Activated CD4-positive, alpha-beta T cell treated with anti-CD3 and anti-CD28 coated beads, Interleukin-2, amount 50 U/mL, for 1 hour (primary cell): ENCODE results near the gene DNASE2B.

Experiments
- DNase-seq: peaks from one replicate; pipeline ENCODE4 v3.0.0-alpha.2; 2020

Gene DNASE2B

DNA sequence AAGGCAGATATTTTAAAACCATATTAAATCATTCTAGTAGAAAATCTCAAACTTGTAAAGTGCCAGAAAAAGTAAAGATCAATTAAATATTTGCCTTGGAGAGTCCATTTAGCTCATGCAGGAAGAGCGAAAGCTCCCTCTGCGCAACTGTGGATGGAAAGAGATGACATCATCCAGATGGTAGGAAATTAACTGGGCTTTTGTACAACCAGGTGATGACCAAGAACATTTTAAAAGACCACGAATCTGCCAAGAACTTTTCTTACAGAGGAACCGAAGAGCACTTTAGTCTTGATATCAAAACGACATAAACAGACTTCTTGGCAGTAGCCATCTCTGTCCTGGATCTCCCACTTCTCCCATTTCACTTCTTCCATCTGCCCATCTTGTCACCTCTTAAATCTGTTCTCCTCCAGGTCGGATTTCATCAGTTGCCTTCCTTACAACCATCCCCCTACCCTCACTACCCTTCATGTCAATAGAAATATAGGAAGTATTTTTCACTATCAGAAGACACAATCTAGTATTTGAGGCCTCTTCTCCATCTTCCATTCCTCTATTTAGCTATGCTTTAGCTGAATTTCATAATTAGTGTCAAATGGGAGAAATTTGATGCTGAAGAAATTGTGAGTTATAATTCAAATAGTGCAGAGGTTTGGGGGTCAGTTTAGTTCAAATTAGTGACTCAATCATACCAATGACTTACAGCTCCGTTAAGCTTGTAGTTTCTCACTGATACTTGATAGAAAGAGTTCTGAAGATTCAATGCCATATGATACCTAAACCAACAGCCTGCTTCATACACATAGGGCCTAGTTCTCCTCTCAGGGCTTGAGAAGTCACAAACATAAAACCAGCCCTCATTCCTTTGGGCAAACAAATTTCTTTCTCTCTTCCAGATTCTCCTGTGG lies 22.0 kb upstream of the DNASE2B start:
- no peak for DNase-seq

DNA sequence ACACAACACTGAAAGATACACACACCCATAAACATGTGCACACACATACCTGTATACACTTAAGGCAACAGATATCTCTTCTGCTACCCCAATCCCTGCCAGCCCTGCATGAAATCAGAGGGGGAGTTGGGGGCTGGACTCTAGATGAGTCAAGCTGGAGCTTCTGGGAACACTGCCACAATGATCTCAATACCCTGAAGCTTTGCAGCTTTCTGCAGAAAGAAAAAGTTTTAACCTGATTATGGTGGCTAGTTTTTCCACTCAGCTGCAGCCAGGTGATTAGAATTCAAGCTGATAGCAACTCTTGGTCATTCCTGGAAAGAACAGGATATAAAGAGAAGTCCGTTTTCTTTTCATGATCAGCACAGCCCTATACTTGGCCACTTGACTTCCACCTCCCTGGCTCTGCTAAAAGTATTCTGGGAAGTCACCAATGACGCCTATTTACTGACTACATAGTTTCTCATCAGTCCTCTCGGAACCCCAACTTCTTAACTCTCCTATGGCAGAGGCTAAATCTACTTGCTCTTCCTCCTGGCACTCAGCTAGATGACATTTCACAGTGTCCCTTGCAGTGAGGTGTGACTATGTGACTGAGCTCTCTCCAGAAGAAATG lies 20.7 kb upstream of the DNASE2B start:
- no peak for DNase-seq

GRCh38 chr1:84379138-84379916 lies 19.0 kb upstream of the DNASE2B start:
- no peak for DNase-seq

DNA sequence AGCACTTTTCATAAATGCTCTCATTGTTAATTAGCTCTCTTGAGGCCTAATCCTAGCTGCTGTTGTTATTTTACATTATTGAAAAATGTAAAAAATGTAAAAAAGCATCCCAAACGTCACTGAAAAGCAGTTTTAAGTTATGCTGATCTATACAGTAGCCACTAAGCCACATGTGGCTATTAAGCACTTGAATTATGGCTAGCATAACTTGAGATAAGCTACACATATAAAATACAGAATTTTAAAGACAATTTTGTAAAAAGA lies 18.4 kb upstream of the DNASE2B start:
- no peak for DNase-seq

- no peak for DNase-seq
Observed at GRCh38 chr1:84382127-84382526, 16.2 kb upstream of the DNASE2B start.

DNA sequence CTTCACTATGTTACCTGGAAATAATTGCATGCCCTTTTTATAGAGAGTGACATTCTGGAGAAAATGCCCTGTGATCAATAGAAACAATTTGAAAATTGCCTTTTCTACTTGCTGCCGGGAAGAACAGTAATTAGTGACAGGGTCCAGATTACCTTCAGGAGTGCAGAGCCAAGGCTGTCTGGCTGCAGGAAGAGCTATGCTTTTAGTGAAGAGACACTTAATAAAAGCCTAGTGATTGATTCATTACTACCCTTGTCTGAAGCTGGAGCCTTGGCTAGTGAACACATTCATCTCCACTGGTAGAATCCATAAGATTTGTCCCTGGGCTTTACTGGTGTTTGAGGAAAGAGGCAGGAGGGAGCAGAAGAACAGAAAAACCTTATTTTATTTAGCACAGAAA lies 12.9 kb upstream of the DNASE2B start:
- DNase-seq, result no peak

DNA sequence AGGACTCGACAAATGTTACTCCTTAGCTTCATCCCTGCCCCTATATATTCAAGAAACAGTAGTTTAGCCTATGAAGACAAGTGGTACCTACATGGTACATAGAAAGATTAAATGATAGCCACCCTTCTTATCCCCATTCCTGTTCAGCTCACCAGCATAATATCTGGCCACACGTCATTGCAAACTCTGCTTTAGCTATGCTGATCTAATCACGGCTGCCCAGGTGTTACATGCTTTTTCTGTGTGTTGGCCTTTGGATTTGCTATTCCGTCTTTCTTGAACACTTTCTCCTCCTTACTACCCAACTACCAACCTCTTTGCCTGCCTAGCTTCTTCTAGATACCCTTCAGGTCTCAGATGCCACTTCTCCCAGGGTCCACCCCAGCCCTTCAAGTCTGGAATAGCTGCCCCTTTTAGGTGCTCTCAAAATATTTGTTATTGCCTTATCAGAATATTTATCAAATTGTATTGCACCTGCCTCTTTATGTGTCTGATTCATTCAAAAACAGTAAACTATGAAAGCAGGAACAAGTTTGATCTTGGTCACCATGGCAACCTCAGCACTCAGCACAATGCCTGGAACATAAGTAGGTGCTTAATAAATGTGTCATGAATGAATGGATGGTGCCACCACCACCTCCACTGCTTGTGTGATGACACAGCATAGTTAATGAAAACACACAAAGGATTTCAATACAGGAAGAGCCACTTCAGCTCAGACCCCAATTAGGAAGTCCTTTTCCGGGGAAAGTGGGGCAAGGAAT lies 11.4 kb upstream of the DNASE2B start:
- DNase-seq, result no peak

GRCh38 chr1:84387480-84388163 lies 10.7 kb upstream of the DNASE2B start:
- no peak for DNase-seq

DNA sequence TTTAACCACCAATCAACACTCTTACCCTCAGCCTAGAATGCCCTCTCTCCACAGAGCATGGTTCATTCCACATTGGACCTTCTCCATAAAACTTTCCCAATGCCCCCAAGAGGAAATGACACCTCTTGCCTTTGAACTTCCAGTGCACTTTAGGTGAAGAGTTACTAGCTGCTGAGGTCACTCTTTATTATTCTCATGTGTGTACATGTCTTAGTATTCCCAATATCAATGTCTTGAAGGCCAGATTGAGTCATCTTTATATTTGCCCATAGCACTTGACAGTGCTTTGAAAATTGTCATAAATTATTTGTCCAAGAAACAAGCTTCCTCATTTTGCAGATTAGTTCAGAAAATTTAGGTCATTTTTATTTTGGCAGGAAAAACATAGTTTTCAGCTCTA lies 8.1 kb upstream of the DNASE2B start:
- DNase-seq, result no peak

DNA sequence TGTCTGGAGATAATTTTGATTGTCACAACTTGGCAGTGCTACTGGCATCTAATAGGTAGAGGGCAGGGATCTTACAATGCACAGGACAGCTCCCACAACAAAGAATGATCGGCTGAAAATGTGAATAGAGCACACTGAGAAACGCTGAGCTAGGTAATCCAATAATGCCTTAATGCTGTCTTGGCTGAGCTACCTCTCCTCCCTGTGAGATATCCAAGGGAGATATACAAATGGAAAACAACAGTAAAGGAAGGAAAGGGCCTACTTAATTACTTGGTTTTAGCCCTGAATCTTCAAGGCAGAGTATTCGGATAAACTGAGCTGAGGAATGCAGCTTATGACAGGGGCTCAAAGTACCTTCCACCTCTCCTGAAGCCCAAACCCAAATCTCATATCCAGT lies 2.9 kb downstream of the DNASE2B start:
- no peak for DNase-seq

DNA sequence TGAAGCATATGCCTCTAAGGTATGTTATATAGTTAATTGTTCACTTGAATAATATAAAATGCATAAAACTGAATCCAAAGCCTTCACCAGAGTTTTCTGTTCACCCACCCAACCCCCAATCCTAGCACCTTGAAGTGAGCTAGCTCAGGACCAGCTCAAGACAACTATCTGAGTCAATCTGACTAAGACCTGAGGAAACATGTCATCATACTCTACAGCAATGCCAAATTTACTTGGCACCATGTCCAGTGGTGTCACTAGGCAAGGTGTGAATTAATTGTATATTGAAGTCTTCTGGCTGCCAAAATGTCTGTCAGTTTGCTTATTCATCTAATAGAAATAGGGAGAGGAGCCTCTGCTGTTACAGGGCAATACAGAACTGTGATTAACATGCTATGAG lies 3.8 kb downstream of the DNASE2B start:
- DNase-seq, result no peak

DNA sequence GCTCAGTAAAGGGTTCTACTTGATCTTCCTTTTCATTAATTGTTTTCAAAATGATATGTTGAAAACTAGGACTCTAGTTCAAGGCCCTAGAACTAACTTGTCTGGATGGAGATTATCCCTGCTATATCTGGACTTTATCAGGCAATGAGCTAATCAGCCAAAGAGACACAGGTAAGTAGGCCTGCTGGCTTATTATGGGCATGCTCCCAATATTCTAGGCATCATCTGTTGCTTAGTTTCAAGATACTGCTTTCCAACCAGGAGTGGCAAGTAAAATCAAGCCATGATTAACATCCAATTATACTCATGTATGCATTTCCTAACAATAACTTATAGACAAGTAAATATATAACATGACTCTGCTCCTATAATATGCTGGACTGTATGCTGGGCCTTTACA lies 4.2 kb downstream of the DNASE2B start:
- no peak for DNase-seq

DNA sequence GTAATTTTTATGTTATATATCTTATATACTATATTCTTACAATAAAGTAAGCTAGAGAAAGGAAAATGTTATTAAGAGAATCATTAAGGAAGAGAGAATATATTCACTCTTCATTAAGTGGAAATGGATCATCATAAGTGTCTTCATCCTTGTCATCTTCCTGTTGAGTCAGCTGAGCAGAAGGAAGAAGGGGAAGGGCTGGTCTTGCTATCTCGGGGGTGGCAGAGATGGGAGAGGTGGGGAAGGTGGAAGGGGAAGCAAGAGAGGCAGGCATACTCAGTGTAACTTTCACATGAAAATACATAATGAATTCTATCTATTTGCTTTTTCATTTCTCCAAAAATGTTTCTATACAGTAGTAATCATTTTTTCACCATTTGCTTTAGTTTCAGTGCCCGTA lies 5.1 kb downstream of the DNASE2B start:
- no peak for DNase-seq

DNA sequence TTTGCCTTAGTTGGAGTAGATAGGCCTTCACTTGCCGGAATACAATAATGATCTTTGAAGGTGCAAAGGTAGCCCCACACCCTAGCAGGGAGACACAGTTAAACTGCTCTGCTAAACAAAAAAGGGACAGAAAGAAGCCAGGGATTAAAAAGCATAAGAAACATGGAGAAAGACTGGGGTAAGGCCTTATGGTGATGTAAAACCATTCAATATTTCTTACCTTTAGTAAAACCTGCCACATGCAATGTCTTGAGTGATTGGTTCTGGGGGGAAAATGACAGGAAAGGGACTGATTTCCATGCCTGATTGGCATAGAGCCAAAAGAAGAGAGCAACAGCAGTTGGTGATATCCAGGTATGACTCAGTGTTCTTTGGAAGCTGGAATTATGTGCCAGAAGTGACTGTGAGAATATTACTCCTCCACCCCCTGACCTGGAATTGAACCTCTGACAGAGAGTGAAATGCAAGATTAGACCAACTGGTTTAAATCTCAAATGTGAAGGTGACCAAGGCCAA lies 8.1 kb downstream of the DNASE2B start:
- no peak for DNase-seq

- DNase-seq, result no peak
Observed at GRCh38 chr1:84407524-84407923, 9.2 kb downstream of the DNASE2B start.

DNA sequence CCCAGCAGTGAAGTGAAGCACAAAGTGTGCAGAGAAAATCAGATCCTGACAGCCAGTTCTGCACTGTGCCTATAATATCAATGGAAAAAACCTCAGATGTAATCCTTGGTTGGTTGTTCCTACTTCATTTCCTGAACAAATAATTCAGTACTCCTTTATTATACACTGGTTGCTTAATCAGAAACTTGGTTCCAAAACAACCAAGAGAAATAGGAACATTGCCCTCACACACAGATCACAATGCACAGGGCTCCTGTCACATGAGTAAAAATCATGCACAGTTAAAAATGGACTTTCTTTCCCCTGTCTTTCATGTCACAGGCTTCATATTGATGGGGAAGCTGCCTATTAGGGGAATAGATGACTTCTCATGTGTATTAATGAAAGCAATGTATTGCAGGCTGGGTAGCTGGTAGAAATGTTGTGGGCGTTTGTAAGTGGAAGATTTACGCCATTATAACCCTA lies 9.7 kb downstream of the DNASE2B start:
- DNase-seq, result no peak

DNA sequence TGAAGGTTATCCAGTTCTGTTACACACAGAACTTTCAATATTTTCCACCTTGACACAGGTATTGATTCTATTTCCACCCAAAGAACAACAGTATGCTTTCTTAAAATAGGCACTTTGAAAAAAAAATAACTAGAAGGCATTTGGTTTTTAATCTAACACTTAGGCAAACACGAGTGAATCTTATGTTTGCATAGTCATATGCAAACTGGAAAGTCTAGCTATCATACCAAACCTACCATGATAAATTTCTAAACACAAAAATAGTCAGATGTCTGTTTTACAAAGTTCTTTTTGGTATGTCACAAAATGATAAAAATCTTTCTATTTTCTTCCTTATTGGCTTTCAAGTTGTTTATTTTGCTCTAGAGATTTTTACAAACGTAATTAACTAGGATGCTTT lies 11.6 kb downstream of the DNASE2B start:
- no peak for DNase-seq

DNA sequence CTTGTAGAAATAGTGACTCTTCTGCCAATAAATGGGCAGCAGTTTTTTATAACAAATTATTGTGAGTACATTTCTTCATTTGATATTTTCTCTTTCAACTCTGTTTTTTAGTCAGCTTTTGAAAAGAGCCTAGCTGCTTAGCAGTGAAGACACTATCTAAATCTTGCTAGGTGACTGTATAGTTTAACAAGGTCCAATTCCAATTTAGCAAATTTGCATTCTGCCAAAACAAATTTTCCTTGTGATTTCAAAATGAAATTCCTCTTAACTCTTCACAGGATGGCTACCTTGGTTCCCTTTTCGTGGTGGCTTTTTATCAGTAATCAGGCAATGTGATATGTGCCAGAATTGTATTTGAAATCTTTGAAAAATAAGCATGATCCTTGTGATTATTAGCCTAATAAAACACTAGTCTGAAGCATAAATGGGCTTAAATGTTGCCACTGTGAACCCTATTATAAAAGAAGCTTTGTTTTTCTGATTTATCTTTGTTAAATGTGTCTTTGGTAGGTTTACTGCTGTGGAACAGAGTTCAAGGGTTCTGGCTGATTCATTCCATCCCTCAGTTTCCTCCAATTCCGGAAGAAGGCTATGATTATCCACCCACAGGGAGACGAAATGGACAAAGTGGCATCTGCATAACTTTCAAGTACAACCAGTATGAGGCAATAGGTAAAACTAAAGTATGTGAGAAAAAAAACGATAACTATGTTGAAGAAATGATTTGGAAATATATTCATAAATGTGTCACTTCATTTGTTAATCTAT lies 12.2 kb downstream of the DNASE2B start:
- no peak for DNase-seq

DNA sequence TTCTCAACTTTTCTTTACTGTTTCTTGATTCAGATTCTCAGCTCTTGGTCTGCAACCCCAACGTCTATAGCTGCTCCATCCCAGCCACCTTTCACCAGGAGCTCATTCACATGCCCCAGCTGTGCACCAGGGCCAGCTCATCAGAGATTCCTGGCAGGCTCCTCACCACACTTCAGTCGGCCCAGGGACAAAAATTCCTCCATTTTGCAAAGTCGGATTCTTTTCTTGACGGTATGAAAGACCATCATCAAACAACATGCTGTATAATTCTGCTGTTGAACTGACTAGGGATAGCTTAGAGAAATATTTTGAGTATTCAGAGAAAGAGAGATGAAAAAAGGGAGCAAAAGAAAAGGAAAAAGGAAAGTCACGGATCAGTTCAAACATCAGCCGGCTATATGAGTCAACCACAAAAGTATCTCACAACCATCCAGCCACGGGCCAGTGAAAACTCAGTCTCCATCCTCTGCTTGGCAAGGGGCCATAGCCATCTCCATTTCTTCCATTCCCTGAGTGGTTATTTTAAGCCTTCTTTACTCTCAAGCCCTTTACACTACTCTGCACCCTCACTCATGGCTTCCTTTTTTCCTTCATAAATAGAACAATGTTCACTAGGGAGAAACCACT lies 14.1 kb downstream of the DNASE2B start:
- no peak for DNase-seq

DNA sequence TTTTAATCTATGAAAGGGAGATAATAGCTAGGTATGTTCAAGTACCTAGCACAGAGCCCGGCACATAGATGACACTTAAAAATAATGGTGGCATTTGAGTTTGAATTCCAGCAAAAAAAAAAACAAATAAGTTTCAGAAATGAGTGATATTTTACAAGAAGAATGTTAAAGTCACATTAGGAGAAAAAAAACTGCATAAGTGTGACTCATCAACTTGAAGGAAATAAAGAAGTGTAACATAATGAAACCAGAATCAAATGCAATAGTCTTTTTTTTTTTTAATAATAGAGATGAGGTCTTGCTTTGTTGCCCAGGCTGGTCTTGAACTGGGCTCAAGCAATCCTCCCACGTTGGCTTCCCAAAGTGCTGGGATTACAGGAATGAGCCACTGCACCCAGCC lies 17.1 kb downstream of the DNASE2B start:
- DNase-seq, result no peak

- no peak for DNase-seq
Observed at GRCh38 chr1:84422909-84423308, 24.6 kb downstream of the DNASE2B start.
